ENCODE data around the gene MARCHF3.

DNA sequence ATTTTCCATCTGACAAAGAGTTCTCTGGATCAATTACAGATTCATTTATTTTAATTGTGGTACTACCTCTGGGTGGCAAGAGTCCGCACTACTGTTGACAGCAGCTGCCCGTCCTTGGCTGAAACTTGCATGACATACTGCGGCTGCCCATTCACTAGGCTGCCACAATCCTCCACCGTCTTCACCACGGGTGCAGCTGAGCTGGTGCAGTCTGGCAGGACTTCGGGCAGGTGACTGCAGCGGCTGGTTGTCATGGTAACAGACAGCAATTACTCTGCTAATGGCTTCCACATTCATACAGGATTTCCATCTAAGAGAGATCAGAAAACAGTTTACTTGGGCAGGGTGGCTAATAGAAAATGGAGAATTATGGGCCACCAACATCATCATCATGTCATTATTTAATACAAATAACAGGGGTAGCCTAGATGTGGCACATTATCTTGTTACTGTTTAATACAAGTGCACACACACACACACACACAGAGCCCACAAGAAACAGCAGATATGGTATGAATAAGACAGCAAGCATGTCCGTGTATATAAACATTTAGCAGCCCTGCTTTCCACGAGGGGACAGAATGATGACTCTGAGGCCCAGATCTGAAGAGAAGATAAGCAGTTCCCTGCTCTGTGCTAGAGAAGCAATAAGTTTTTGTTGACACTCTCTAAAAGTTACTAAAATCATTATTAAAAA lies 112.3 kb downstream of the MARCHF3 start:
- TF ChIP-seq, protein P1, sequence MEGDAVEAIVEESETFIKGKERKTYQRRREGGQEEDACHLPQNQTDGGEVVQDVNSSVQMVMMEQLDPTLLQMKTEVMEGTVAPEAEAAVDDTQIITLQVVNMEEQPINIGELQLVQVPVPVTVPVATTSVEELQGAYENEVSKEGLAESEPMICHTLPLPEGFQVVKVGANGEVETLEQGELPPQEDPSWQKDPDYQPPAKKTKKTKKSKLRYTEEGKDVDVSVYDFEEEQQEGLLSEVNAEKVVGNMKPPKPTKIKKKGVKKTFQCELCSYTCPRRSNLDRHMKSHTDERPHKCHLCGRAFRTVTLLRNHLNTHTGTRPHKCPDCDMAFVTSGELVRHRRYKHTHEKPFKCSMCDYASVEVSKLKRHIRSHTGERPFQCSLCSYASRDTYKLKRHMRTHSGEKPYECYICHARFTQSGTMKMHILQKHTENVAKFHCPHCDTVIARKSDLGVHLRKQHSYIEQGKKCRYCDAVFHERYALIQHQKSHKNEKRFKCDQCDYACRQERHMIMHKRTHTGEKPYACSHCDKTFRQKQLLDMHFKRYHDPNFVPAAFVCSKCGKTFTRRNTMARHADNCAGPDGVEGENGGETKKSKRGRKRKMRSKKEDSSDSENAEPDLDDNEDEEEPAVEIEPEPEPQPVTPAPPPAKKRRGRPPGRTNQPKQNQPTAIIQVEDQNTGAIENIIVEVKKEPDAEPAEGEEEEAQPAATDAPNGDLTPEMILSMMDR (IDR thresholded peaks at IDR 0.05) = no peak
- TF ChIP-seq POLR2A (IDR thresholded peaks at IDR 0.05) = no peak
